ENCODE data around the gene FBLN2.

The FBLN2 gene

GRCh38 chr3:13533885-13534301 is 15.0 kb upstream of the FBLN2 start:
- Histone ChIP-seq H3K4me2 (no peak overlapping the region), H3K4me3 (IDR thresholded peaks at IDR 0.05; ENCODE audit: insufficient read depth, low read depth, low read length) (no peak overlapping the region), H3K27me3 (ENCODE audit: insufficient read depth, low read depth) (peaks cover 6% of the 10 kb centered on the region; the same call in 1 of the 2 replicates), H3K36me3 (ENCODE audit: insufficient read depth) (no peaks in the 10 kb centered on the region), H3K27ac (no peak overlapping the region), H3K4me1 (ENCODE audit: low read depth, poor library complexity, severe bottlenecking) (no peaks in the 10 kb centered on the region), H3K79me2 (ENCODE audit: insufficient read depth, low read depth) (no peaks in the 10 kb centered on the region), H4K20me1 (ENCODE audit: insufficient read depth) (no peaks in the 10 kb centered on the region), H2AFZ (ENCODE audit: low read depth) (no peak overlapping the region), H3K9ac (no peak overlapping the region)
- no peak for TF ChIP-seq CTCF (conservative IDR thresholded peaks at IDR 0.05; ENCODE audit: low read depth, low read length)

DNA sequence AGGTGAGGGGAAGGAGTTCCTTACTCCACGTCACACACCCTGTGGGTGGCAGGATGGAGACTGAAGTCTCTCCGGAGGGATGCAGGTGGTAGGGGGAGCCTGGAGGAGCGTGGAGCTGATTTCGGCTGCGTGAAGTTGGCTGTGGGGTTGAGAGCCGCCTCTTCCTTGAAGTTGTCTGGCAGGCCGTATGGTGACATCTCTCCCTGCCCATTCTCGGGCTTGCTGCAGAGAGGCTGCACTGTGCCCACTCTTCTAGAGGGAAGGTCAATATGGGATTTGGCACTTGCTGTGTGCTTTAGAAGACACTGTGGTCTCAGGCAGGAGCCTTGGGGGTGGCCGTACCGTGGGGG is 13.4 kb upstream of the FBLN2 start:
- peaks cover 3% of the 10 kb centered on the region; the same call in 1 of the 2 replicates for H3K27me3 ChIP-seq (ENCODE audit: insufficient read depth, low read depth)
- no peaks in the 10 kb centered on the region for H3K36me3 ChIP-seq (ENCODE audit: insufficient read depth)
- no peaks in the 10 kb centered on the region for H3K4me1 ChIP-seq (ENCODE audit: low read depth, poor library complexity, severe bottlenecking)
- no peaks in the 10 kb centered on the region for H3K79me2 ChIP-seq (ENCODE audit: insufficient read depth, low read depth)
- H3K27ac ChIP-seq, result no peak overlapping the region
- no peak overlapping the region for H2AFZ ChIP-seq (ENCODE audit: low read depth)
- H3K4me2 ChIP-seq, result no peak overlapping the region
- H3K4me3 ChIP-seq (IDR thresholded peaks at IDR 0.05; ENCODE audit: insufficient read depth, low read depth, low read length), result no peak overlapping the region
- TF ChIP-seq CTCF (conservative IDR thresholded peaks at IDR 0.05; ENCODE audit: low read depth, low read length), result no peak
- H4K20me1 ChIP-seq (ENCODE audit: insufficient read depth), result no peaks in the 10 kb centered on the region
- H3K9ac ChIP-seq, result no peak overlapping the region

GRCh38 chr3:13535905-13536304 is 13.0 kb upstream of the FBLN2 start:
- no peak overlapping the region for H3K27ac ChIP-seq
- TF ChIP-seq CTCF (conservative IDR thresholded peaks at IDR 0.05; ENCODE audit: low read depth, low read length), result no peak
- H3K36me3 ChIP-seq (ENCODE audit: insufficient read depth), result no peaks in the 10 kb centered on the region
- H3K27me3 ChIP-seq (ENCODE audit: insufficient read depth, low read depth), result peaks cover 3% of the 10 kb centered on the region; the same call in 1 of the 2 replicates
- no peaks in the 10 kb centered on the region for H4K20me1 ChIP-seq (ENCODE audit: insufficient read depth)
- H3K79me2 ChIP-seq (ENCODE audit: insufficient read depth, low read depth), result no peaks in the 10 kb centered on the region
- H3K4me3 ChIP-seq (IDR thresholded peaks at IDR 0.05; ENCODE audit: insufficient read depth, low read depth, low read length), result no peak overlapping the region
- no peak overlapping the region for H3K9ac ChIP-seq
- H3K4me2 ChIP-seq, result no peak overlapping the region
- H3K4me1 ChIP-seq (ENCODE audit: low read depth, poor library complexity, severe bottlenecking), result no peaks in the 10 kb centered on the region
- no peak overlapping the region for H2AFZ ChIP-seq (ENCODE audit: low read depth)

GRCh38 chr3:13536432-13536831 is 12.5 kb upstream of the FBLN2 start:
- H3K36me3 ChIP-seq (ENCODE audit: insufficient read depth), result no peaks in the 10 kb centered on the region
- TF ChIP-seq CTCF (conservative IDR thresholded peaks at IDR 0.05; ENCODE audit: low read depth, low read length), result no peak
- no peak overlapping the region for H3K4me3 ChIP-seq (IDR thresholded peaks at IDR 0.05; ENCODE audit: insufficient read depth, low read depth, low read length)
- no peak overlapping the region for H2AFZ ChIP-seq (ENCODE audit: low read depth)
- H3K27ac ChIP-seq, result no peak overlapping the region
- peaks cover 3% of the 10 kb centered on the region; the same call in 1 of the 2 replicates for H3K27me3 ChIP-seq (ENCODE audit: insufficient read depth, low read depth)
- H3K4me1 ChIP-seq (ENCODE audit: low read depth, poor library complexity, severe bottlenecking), result no peaks in the 10 kb centered on the region
- no peaks in the 10 kb centered on the region for H3K79me2 ChIP-seq (ENCODE audit: insufficient read depth, low read depth)
- no peak overlapping the region for H3K9ac ChIP-seq
- no peak overlapping the region for H3K4me2 ChIP-seq
- H4K20me1 ChIP-seq (ENCODE audit: insufficient read depth), result no peaks in the 10 kb centered on the region
